ENCODE data around the gene SLC7A7. TPM values are rescaled to one million over a fixed set of nuclear protein-coding genes. Genes with fewer than 3 reads are reported as not detected.
"Not testable (repeated sequence)": the region's sequence is repeated elsewhere in the genome, so short reads cannot be mapped to it uniquely, and the experiment has no call there.

SLC7A7 gene
- total RNA-seq, 1 experiment from 2014 or later, result 0.82 TPM

DNA sequence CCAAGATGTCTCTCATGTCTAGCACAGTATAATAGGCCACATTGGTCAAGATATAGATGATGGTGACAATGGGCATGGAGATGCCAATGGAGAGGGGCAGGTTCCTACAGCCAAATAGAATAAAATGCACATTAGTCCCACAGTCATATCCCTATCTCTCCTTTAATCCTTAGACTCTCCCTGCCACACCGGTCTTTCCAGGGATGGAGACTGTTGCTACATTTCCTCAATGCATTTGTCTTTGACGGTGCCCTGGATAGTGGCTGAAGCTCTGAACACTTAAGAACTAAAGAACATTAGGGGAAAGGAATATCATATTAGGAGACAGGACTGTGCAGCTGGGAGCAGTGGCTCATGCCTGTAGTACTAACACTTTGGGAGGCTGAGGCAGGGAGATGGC, 39.0 kb downstream of the SLC7A7 start:
- in situ Hi-C loops (cut with HindIII; ENCODE audit: low pct_unique_long_range_greater_than_20kb, low sequenced_read_pairs), result no loop called here
- no peak for DNase-seq (ENCODE audit: low read depth, low spot score)

DNA sequence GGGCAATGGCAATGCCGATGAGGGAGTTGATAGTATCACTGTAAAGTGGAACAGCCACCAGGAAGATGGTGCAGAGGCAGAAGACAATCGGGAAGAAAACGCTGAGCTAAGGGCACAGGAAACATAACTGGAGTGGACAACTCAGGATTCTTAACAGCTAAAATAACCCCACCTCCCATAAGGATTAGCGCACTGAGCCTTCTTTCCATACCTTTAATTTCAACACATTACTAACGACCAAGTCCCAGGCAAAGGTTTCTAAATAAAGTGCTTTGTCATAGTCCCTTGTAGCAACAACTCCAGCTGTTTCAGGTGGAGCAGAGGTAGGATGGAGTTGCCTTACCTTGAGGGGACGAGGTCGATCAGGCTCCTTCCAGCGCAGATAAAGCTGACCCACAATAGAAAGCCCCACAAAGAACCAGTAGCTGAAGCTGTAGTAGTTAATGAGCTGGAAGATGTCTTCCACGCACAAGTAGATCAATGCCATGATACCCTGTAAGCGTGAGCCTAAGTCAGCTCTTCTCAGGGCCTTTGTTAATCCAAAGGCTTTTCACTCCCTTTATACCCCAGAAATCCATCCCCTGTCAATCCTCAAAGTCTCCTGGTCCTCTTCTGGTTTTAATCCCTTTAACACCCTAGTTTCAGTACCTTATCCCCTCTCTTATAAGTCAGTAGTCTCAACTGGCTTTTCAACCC, 41.1 kb downstream of the SLC7A7 start:
- DNase-seq (ENCODE audit: low read depth, low spot score), result no peak
- in situ Hi-C loops (cut with HindIII; ENCODE audit: low pct_unique_long_range_greater_than_20kb, low sequenced_read_pairs), result no loop called here

DNA sequence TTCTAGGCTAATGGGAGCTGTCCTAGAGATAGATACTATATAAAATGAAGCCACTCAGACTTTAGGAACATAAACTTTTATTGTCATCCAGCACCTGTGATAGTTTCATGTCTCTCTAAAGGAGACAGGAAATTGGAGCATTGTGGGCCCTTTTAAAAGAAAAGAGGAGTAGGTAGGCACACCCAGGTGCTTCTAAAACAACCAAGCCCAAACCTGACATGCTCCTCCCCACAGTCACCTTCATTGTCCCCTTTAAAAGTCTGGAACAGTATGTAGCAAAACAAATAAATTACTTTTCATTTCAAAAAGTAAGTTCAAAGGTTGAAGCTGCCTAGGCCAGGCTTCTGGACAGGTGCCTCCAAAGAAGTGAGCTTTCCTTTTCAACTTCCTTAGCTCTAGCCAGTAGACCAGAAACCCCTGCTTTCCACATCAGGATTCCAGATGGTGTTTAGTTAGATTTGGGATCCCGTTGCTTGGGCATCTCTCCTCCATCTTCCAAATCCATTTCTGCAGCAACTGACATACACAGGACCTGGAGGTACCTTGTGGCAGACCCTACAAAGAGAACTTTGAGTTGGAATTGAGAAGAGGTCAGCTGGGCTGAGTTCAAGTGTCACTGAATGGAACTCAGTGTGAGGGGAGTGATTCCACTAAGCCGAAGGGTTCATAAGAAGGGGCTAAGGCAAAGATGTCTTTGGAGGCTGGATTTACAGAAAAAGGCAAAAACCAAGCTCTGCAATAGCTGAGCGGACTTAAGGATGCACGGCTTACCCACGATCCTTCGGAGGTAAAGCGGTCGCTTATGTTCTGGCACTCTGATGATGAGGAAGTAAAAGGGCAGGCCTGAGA, 41.8 kb downstream of the SLC7A7 start:
- no peak for DNase-seq (ENCODE audit: low read depth, low spot score)
- in situ Hi-C loops (cut with HindIII; ENCODE audit: low pct_unique_long_range_greater_than_20kb, low sequenced_read_pairs), result no loop called here

DNA sequence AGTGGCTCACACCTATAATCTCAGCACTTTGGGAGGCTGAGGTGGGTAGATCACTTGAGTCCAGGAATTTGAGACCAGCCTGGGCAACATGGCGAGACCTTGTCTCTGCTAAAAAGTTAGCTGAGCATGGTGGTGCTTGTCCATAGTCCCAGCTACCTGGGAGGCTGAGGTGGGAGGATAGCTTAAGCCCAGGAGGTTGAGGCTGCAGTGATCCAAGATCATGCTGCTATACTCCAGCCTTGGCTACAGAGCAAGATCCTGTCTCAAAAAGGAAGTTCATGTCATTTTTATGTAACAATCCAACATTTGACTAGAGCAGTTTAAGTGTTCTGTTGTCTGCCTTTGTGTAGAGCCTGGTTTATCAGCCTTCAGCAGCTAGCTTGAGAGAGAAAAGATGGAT, 42.5 kb downstream of the SLC7A7 start:
- in situ Hi-C loops (cut with HindIII; ENCODE audit: low pct_unique_long_range_greater_than_20kb, low sequenced_read_pairs), result no loop called here
- no peak for DNase-seq (ENCODE audit: low read depth, low spot score)

DNA sequence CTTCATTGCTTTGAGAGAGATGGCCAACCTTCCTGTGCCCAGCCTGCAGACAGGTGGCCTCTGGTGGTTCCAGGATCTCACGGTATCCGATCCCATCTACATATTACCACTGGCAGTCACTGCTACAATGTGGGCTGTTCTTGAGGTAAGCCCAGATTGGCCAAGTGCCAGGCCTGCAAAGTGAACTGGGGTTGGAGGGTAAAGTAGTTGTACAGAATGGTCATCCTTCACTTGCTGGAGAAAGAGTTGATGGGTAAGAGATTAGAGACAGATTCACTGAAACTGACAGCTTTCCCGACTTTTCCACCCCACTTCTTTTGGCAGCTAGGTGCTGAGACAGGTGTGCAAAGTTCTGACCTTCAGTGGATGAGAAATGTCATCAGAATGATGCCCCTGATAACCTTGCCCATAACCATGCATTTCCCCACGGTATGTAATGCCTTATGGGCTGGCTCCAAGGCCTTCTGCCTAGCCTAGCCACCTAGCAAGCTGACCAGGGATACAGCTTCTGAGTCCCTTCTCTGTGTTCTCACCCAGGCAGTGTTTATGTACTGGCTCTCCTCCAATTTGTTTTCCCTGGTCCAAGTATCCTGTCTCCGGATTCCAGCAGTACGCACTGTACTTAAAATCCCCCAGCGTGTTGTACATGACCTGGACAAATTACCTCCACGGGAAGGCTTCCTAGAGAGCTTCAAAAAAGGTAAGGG, 44.6 kb downstream of the SLC7A7 start:
- no peak for DNase-seq (ENCODE audit: low read depth, low spot score)
- in situ Hi-C loops (cut with HindIII; ENCODE audit: low pct_unique_long_range_greater_than_20kb, low sequenced_read_pairs), result no loop called here

DNA sequence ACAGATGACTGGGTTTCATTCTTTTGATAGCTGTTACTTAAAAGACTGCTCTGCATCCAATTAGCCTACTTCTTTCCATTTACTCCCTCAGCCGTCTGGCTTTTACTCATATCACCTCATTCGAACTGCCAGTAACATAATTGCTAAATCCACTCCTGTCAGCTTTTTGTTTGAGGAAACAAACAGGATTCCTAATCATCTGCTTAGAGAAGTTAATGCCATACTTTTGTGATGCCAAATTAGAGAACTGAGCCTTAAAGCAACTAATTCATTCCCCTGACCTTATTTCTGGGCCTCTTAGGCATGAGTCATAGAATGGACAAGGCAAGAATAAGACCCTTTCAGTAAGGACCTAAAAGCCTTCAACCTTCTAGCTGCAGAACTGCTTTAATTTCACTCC, 45.9 kb downstream of the SLC7A7 start:
- in situ Hi-C loops (cut with HindIII; ENCODE audit: low pct_unique_long_range_greater_than_20kb, low sequenced_read_pairs), result no loop called here
- DNase-seq (ENCODE audit: low read depth, low spot score), result no peak

DNA sequence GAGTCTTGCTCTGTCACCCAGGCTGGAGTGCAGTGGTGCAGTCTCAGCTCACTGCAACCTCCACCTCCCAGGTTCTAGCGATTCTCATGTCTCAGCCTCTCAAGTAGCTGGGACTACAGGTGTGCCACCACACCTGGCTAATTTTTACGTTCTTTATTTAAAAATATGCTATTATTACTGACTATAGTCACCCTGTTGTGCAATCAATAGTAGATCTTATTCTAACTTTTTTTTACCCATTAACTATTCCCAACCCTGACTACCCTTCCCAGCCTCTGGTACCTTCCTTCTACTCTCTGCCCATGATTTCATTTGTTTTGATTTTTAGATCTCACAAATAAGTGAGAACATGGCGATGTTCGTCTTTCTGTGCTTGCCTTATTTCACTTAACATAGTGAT, 46.3 kb downstream of the SLC7A7 start:
- DNase-seq (ENCODE audit: low read depth, low spot score), result no peak
- in situ Hi-C loops (cut with HindIII; ENCODE audit: low pct_unique_long_range_greater_than_20kb, low sequenced_read_pairs), result no loop called here

DNA sequence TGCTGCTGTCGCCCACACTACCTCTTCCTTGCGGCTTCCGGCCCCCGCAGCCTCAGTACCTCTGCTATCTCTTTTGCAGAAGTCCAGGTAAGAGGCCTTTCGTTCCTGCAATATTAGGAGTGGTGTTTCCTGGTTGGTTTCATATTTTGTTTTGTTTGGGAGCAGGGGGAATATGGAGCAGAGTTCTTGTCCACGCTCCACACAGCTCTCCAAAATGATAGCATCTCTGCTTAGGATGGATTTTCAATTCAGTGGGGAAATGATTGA, 48.0 kb downstream of the SLC7A7 start:
- in situ Hi-C loops (cut with HindIII; ENCODE audit: low pct_unique_long_range_greater_than_20kb, low sequenced_read_pairs), result no loop called here
- no peak for DNase-seq (ENCODE audit: low read depth, low spot score)

DNA sequence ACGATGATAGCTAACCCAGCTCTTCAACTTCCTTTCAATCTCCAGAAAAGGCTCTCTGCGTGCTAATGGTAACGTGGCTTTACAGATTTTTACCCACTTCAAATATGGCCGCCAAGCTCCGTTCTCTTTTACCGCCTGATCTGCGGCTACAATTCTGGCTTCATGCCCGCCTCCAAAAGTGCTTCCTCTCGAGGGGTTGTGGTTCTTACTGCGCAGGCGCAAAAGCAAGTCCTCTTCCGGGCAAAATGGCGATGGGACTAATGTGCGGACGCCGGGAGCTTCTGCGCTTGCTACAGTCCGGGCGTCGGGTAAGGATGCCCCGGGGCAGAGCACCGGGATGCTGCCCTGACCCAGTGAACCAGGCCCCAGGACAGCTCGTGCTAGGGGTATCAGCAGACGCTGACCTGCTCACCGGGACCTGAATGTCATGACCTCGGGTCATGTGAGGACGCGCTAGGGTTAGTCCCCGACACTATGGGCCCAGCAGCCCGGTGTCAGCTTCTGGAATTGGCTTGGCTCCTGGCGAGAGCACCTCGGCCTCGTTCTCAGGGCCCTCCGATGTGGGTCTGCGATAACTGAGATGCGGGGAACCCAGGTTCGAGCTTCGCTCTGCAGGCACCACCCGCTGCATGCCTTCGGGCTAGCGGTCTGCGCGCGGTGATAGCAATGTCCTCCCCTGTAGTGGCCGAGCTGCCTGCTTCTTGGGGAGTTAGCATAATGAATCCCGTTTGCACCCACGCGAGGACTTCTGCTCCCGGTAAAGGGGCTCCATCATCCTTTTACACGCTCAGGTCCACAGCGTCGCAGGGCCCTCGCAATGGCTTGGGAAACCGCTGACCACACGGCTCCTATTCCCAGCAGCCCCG, 48.5 kb downstream of the SLC7A7 start, which contains the start of gene OXA1L:
Gene OXA1L (plus strand): TSS at position 232 of the 866 bp plus-strand sequence. CDS start 14 bp downstream, at position 246.
- DNase-seq (ENCODE audit: low read depth, low spot score), result peak; percentile 98
- in situ Hi-C loops (cut with HindIII; ENCODE audit: low pct_unique_long_range_greater_than_20kb, low sequenced_read_pairs), result no loop called here

DNA sequence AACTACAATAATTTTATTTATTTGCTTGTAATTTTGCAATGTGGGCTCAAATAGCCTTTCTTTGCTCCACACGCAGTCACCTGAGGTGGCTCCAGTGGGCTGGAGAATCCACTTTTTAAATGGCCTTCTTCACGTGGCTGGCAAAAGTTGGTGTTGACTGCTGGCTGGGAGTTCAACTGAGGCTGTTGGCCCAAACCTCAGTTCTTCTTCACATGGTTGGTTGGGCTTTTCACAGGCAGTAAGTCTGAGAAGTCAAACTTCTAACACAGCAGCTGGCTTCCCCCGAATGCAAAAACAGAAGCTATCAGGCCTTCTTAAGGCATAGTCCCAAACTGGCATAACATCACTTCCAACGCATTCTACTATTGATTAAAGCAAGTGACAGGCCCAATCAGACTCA, 50.9 kb downstream of the SLC7A7 start:
- DNase-seq (ENCODE audit: low read depth, low spot score), result no peak

DNA sequence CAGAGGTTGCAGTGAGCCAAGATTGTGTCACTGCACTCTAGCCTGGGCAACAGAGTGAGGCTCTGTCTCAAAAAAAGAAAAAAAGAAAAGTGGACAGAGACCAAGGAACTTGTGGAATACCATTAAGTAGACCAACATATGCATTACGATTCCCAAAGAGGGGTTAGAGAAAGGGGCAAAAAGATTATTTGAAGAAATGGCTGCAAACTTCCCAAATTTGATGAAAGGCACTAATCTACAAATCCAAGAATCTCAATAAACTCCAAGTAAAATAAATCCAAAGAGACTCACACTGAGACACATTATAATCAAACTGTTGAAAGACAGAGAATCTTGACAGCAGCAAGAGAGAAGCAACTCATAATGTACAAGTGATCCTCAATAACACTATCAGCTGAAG, 53.5 kb downstream of the SLC7A7 start:
- no peak for DNase-seq (ENCODE audit: low read depth, low spot score)

More for the DNA sequence above, 50.9 kb downstream of the SLC7A7 start:
- in situ Hi-C loops (cut with HindIII; ENCODE audit: low pct_unique_long_range_greater_than_20kb, low sequenced_read_pairs), result no loop called here

DNA sequence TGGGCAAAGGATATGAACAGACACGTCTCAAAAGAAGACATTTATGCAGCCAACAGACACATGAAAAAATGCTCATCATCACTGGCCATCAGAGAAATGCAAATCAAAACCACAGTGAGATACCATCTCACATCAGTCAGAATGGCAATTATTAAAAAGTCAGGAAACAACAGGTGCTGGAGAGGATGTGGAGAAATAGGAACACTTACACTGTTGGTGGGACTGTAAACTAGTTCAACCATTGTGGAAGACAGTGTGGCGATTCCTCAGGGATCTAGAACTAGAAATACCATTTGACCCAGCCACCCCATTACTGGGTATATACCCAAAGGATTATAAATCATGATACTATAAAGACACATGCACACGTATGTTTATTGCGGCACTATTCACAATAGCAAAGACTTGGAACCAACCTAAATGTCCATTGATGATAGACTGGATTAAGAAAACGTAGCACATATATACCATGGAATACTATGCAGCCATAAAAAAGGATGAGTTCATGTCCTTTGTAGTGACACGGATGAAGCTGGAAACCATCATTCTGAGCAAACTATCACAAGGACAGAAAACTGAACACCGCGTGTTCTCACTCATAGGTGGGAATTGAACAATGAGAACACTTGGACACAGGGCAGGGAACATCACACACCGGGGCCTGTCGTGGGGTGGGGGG, 57.1 kb downstream of the SLC7A7 start:
- in situ Hi-C loops (cut with HindIII; ENCODE audit: low pct_unique_long_range_greater_than_20kb, low sequenced_read_pairs), result not testable (repeated sequence)

More for the DNA sequence above, 53.5 kb downstream of the SLC7A7 start:
- in situ Hi-C loops (cut with HindIII; ENCODE audit: low pct_unique_long_range_greater_than_20kb, low sequenced_read_pairs), result no loop called here

DNA sequence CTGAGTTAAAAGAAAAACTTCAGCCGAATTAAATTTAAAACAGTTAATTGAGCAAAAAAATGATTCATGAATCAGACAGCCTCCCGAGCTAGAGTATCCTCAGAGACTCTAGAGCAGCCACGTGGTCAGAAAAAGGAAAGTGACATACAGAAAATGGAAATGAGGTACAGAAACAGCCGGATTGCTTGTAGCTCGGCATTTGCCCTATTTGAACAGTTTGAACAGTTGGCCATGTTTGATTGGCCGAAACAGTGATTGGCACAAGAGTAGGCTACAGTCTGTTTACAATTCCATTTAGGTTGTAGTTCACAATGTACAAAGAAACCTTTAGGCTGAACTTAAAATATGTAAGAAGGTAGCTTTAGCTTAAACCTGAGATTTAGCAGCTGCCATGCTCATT, 61.6 kb downstream of the SLC7A7 start:
- in situ Hi-C loops (cut with HindIII; ENCODE audit: low pct_unique_long_range_greater_than_20kb, low sequenced_read_pairs), result no loop called here
- peak; percentile 14 for DNase-seq (ENCODE audit: low read depth, low spot score)

More for the DNA sequence above, 57.1 kb downstream of the SLC7A7 start:
- DNase-seq (ENCODE audit: low read depth, low spot score), result not testable (repeated sequence)

DNA sequence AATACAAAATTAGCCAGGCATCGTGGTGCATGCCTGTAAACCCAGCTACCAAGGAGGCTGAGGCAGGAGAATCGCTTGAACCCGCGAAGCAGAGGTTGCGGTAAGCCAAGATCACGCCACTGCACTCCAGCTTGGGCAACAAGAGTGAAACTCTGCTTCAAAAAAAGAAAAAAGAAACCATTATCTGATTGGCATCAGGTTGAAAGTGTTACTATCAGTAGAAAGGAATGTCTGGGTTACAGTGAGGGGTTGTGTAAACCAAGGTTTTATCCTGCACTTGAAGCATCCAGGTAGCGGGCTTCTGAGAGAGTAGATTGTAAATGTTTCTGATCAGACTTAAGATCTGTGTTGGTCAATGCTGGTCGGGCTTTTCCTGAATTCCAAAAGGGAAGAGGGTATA, 62.8 kb downstream of the SLC7A7 start:
- in situ Hi-C loops (cut with HindIII; ENCODE audit: low pct_unique_long_range_greater_than_20kb, low sequenced_read_pairs), result no loop called here
- DNase-seq (ENCODE audit: low read depth, low spot score), result no peak

DNA sequence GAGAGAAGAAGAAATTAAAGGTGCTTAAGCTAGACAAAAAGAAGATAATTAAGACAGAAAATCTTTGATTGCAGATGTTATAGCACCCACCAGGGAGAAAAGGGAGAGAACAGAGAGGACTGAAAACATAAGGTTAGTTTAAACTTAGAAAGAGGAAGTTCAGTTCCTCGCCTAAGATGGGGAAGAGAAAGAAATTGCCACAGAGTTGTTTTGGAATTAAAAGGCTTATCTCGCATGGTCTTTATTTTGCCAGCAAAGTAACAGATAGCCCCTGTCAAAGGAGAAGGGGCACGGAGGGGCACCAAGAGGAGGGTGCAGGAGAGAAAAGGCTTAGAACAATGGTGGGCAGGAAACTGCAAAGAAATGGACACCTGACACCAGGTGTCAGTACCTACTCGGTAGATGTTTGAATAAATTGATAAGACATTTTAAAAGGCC, 66.6 kb downstream of the SLC7A7 start:
- DNase-seq (ENCODE audit: low read depth, low spot score), result no peak
- in situ Hi-C loops (cut with HindIII; ENCODE audit: low pct_unique_long_range_greater_than_20kb, low sequenced_read_pairs), result no loop called here

DNA sequence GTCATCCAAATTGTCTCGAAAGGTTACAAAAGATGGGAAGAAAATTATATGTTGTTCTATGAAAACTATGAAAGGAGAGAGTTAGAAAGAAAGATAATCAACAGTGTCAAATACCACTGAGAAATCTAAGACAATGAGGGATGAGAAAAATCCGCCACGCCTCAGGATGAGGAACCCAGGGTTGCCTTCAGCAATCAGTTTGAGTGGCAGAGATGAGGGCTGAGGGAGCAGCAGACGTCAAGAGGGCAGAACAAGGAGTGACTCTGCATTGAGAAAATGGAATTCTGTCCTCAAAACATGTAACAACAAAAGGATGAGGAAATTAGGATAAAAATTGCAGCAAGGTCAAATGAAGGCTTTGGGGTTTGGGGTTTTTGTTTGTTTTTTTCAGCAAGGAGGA, 67.0 kb downstream of the SLC7A7 start:
- no peak for DNase-seq (ENCODE audit: low read depth, low spot score)
- in situ Hi-C loops (cut with HindIII; ENCODE audit: low pct_unique_long_range_greater_than_20kb, low sequenced_read_pairs), result no loop called here

DNA sequence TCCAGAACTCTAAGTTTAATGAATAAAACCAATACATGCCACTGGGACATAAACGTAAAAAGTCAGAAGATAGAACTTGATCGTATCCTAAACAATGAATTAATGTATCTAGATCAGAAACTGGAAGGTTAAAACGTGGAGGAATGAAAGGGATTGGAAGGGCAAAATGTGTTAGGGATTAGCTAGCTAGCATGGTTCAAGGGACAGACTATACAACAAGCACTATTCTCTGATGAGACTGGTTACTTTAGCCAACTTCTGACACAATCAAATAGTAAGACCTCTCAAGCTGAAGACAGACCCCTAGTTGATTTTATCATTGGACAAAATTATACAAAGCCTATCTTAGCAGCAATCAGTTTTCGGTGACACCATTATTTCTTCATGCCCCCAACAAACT, 67.5 kb downstream of the SLC7A7 start:
- in situ Hi-C loops (cut with HindIII; ENCODE audit: low pct_unique_long_range_greater_than_20kb, low sequenced_read_pairs), result no loop called here
- no peak for DNase-seq (ENCODE audit: low read depth, low spot score)

Measured in SK-MEL-5 (cell line).